HepG2 (cell line): Measurements from ENCODE around the gene GCNT2.

Experiments used
- CBFB ChIP-seq: sonication (generic); formaldehyde crosslinking; IDR thresholded peaks from 2 replicates; pipeline ENCODE4 v1.4.0; 2020; ENCODE audit warnings: missing genetic modification reagents
- ETV6 ChIP-seq: sonication (generic); formaldehyde crosslinking; conservative IDR thresholded peaks from 2 replicates; pipeline ENCODE4 v1.4.0; 2020; ENCODE audit warnings: missing genetic modification reagents
- POLR2A ChIP-seq, 2 experiments: IDR thresholded peaks; 2 replicates each; pipeline ENCODE4 v1.6.1; 2011; ENCODE audit warnings: low read depth in 2 of 2, low read length in 2 of 2, mild to moderate bottlenecking in 1 of 2, moderate library complexity in 1 of 2; ENCODE audit not compliant: insufficient read depth in 1 of 2
- RNF2 ChIP-seq: fragments of 450-650 bp; conservative IDR thresholded peaks from 2 replicates; pipeline ENCODE4 v1.6.1; 2016; ENCODE audit warnings: low read depth
- SIX4 ChIP-seq: sonication (generic); formaldehyde crosslinking; IDR thresholded peaks from 2 replicates; pipeline ENCODE4 v1.4.0; 2020; ENCODE audit warnings: missing genetic modification reagents
- STAT5B ChIP-seq: sonication (generic); formaldehyde crosslinking; IDR thresholded peaks from 2 replicates; pipeline ENCODE4 v1.4.0; 2020; ENCODE audit warnings: missing genetic modification reagents
- ZNF670 ChIP-seq: sonication (generic); formaldehyde crosslinking; IDR thresholded peaks from 2 replicates; pipeline ENCODE4 v1.8.0; 2022; ENCODE audit warnings: mild to moderate bottlenecking, missing genetic modification reagents, borderline replicate concordance
- TF ChIP-seq, protein P1 (sequence below): sonication (generic); formaldehyde crosslinking; conservative IDR thresholded peaks from 2 replicates; pipeline ENCODE4 v1.4.0; 2020; ENCODE audit warnings: missing genetic modification reagents
- TF ChIP-seq, protein P2 (sequence below): sonication (generic); formaldehyde crosslinking; IDR thresholded peaks from 2 replicates; pipeline ENCODE4 v1.5.0; 2020; ENCODE audit warnings: mild to moderate bottlenecking, missing genetic modification reagents, moderate library complexity

DNA sequence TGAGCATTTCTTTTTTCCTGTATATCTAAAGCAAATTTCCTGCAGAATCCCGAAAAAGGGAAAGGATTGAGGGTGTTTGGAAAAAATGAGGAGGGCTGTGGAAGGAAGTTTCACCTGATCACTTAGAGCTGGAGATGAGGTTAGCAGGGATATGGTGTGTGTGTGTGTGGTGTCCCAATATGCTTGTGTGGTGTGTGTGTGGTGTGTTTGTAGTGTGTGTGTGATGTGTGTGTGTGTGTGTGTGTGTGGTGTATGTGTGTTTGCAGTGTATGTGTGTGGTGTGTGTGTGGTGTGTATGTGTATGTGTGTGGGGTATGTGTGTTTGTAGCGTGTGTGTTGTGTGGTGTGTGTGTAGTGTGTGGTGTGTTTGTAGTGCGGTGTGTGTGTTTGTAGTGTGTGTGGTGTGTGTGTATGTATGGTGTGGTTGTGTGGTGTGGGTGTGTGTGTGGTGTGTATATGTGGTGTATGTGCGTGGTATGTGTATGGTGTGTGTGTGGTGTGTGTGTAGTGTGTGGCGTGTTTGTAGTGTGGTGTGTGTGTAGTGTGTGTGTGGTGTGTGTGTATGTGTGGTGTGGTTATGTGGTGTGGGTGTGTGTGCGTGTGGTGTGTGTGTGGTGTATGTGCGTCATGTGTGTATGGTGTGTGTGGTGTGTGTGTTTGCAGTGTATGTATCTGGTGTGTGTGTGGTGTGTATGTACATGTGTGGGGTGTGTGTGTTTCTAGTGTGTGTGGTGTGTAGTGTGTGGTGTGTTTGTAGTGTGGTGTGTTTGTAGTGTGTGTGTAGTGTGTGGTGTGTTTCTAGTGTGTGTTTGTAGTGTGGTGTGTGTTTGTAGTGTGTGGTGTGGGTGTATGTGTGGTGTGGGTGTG lies 67.6 kb downstream of the GCNT2 start:
- TF ChIP-seq ZNF670, result no peak
- no peak for TF ChIP-seq SIX4 (CRISPR knock-in tag)
- TF ChIP-seq CBFB (CRISPR knock-in tag), result no peak
- TF ChIP-seq RNF2, result no peak
- no peak for TF ChIP-seq STAT5B (CRISPR knock-in tag)
- TF ChIP-seq, protein P1, sequence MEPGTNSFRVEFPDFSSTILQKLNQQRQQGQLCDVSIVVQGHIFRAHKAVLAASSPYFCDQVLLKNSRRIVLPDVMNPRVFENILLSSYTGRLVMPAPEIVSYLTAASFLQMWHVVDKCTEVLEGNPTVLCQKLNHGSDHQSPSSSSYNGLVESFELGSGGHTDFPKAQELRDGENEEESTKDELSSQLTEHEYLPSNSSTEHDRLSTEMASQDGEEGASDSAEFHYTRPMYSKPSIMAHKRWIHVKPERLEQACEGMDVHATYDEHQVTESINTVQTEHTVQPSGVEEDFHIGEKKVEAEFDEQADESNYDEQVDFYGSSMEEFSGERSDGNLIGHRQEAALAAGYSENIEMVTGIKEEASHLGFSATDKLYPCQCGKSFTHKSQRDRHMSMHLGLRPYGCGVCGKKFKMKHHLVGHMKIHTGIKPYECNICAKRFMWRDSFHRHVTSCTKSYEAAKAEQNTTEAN, result no peak
- TF ChIP-seq POLR2A (IDR thresholded peaks at IDR 0.05; ENCODE audit: insufficient read depth in 1 of 2, low read depth in 2 of 2, low read length in 2 of 2), result no peak
- TF ChIP-seq, protein P2, sequence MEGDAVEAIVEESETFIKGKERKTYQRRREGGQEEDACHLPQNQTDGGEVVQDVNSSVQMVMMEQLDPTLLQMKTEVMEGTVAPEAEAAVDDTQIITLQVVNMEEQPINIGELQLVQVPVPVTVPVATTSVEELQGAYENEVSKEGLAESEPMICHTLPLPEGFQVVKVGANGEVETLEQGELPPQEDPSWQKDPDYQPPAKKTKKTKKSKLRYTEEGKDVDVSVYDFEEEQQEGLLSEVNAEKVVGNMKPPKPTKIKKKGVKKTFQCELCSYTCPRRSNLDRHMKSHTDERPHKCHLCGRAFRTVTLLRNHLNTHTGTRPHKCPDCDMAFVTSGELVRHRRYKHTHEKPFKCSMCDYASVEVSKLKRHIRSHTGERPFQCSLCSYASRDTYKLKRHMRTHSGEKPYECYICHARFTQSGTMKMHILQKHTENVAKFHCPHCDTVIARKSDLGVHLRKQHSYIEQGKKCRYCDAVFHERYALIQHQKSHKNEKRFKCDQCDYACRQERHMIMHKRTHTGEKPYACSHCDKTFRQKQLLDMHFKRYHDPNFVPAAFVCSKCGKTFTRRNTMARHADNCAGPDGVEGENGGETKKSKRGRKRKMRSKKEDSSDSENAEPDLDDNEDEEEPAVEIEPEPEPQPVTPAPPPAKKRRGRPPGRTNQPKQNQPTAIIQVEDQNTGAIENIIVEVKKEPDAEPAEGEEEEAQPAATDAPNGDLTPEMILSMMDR (CRISPR knock-in tag), result no peak
- no peak for TF ChIP-seq ETV6 (CRISPR knock-in tag)
